Erythroblast (primary cell): Measurements from ENCODE around the gene KBTBD8.

Experiments used
- GATA1 ChIP-seq: IDR thresholded peaks from 2 replicates; pipeline ENCODE4 v1.6.1; 2011; ENCODE audit warnings: low read depth, mild to moderate bottlenecking, control low read depth, low read length, moderate library complexity
- POLR2A ChIP-seq: IDR thresholded peaks from 2 replicates; pipeline ENCODE4 v1.6.1; 2011; ENCODE audit warnings: mild to moderate bottlenecking, low read length

- TF ChIP-seq POLR2A = no peak
- no peak for TF ChIP-seq GATA1
These were observed 50.1 kb downstream of the KBTBD8 start for GRCh38 chr3:67048067-67048714.
